ENCODE measurements around the gene FLT4.

FLT4 gene

DNA sequence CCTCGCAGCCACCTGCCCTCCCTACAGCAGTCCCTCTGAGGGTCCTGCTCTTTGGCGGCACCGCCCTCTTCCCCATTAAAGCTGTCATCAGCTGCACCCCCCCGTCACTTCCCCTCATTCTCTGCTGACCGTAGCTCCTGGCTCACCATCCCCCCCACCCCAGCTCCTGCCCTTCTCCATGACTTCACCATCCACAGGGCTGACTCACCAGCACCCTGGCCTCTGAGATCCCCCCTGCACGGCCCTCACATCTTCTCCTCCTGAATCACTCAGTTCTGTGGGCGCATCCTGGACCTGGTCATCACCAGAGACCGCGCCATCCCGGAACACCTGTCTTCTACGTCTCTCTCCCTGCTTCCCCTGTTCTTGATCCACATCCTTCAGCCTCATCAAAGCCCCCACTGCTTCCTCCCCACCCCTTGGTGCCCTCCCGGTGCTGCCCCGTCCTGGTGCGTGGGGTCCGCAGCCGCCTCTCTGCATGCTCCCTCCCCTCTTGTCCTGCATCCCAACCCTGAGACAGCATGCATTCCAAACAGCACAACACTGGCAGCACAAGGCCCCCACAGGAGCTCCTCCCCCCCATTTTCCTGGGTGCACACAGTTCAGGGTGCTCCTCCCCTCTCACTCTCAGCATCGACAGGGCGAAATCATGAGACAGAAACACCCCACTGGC is 12.9 kb downstream of the FLT4 start:
- H3K36me3 ChIP-seq (ENCODE audit: control insufficient read depth in 1 of 2, insufficient read depth in 2 of 2, low read length in 2 of 2), result no peaks in the 10 kb centered on the region
- no peak overlapping the region for H3K9ac ChIP-seq (ENCODE audit: low read depth in 1 of 2, low read length in 2 of 2)
- no peaks in the 10 kb centered on the region for H3K4me1 ChIP-seq (ENCODE audit: control insufficient read depth in 1 of 2, insufficient read depth in 2 of 2, low read length in 2 of 2)

DNA sequence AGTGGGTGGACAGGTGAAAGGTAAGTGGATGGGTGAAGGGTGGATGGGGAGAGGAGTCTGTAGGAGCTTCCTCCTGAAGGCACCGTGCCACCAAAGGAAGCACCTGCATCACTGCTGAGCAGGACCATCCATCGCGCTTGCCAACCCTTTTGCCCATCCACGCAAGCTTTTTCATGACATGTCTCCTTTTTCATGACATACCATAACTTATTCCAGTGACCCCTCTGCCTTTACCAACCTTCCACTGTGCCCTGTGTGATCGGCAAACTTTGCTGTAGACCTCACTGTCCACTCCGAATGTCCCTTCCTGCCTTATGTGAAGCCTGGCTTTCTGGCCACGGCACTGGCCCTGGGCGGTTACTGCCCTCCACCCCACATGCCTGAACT is 13.4 kb downstream of the FLT4 start:
- H3K9me3 ChIP-seq (ENCODE audit: control insufficient read depth in 1 of 2, low read length in 2 of 2), result no peaks in the 10 kb centered on the region
- H3K27me3 ChIP-seq (ENCODE audit: control insufficient read depth in 1 of 2, insufficient read depth in 2 of 2, low read length in 2 of 2), result peaks cover 0 to 3% of the 10 kb centered on the region in 2 donors
- H3K4me3 ChIP-seq (ENCODE audit: low read depth in 1 of 2, low read length in 2 of 2), result no peak overlapping the region
- no peak overlapping the region for H3K9ac ChIP-seq (ENCODE audit: low read depth in 1 of 2, low read length in 2 of 2)
- H3K27ac ChIP-seq (ENCODE audit: low read depth, low read length), result no peak overlapping the region
- no peaks in the 10 kb centered on the region for H3K36me3 ChIP-seq (ENCODE audit: control insufficient read depth in 1 of 2, insufficient read depth in 2 of 2, low read length in 2 of 2)
- H3K4me1 ChIP-seq (ENCODE audit: control insufficient read depth in 1 of 2, insufficient read depth in 2 of 2, low read length in 2 of 2), result no peaks in the 10 kb centered on the region

More for the DNA sequence above, 12.9 kb downstream of the FLT4 start:
- Histone ChIP-seq H3K9me3 (ENCODE audit: control insufficient read depth in 1 of 2, low read length in 2 of 2) (no peaks in the 10 kb centered on the region), H3K27me3 (ENCODE audit: control insufficient read depth in 1 of 2, insufficient read depth in 2 of 2, low read length in 2 of 2) (peaks cover 0 to 3% of the 10 kb centered on the region in 2 donors), H3K4me3 (ENCODE audit: low read depth in 1 of 2, low read length in 2 of 2) (no peak overlapping the region), H3K27ac (ENCODE audit: low read depth, low read length) (no peak overlapping the region)

DNA sequence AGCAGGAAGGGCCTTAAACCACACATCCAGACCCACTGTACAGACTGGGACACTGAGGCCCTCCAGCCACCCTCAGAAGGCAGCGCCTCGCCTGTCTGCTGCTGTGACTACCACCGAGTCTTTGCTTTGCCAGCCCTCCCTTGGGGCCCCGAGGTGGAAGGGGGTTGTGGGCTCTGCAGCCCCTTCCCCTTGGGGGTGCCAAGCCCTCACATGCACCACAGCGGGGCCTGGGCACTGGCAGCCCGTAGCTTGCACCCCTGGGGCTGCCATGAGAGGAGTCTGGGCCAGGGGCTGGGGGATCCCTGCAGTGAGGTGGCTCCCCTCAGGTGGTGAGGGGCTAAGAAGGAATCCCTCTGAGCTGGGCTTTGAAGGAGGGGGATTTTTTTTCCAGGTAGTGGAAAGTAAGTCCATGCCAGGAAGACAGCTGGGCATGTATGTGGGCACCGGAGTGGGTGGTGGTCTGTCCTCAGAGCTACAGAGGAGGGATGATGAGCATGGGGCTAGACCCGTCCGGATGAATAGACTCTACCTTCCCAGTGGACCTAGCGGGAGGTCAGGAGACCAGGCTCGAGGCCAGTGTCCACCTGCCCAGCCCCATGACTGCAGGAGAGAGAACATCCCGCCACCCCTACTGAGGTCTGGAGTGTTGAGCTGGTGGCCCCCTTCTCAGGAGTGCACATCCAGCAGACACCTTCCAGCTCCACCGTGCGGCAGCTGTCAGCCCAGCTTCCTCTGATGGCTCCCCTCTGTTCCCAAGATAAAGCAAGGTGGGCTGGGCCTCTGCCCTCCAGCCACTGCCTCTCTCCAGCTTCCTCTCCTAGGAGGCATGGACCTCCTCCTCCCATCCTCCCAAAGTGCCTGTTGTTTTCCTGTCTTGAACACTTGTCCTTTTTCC is 15.9 kb downstream of the FLT4 start:
- peaks cover 0 to 3% of the 10 kb centered on the region in 2 donors for H3K27me3 ChIP-seq (ENCODE audit: control insufficient read depth in 1 of 2, insufficient read depth in 2 of 2, low read length in 2 of 2)
- no peak overlapping the region for H3K27ac ChIP-seq (ENCODE audit: low read depth, low read length)
- H3K4me3 ChIP-seq (ENCODE audit: low read depth in 1 of 2, low read length in 2 of 2), result no peak overlapping the region
- H3K9ac ChIP-seq (ENCODE audit: low read depth in 1 of 2, low read length in 2 of 2), result no peak overlapping the region
- H3K4me1 ChIP-seq (ENCODE audit: control insufficient read depth in 1 of 2, insufficient read depth in 2 of 2, low read length in 2 of 2), result no peaks in the 10 kb centered on the region
- H3K9me3 ChIP-seq (ENCODE audit: control insufficient read depth in 1 of 2, low read length in 2 of 2), result no peaks in the 10 kb centered on the region
- no peaks in the 10 kb centered on the region for H3K36me3 ChIP-seq (ENCODE audit: control insufficient read depth in 1 of 2, insufficient read depth in 2 of 2, low read length in 2 of 2)

DNA sequence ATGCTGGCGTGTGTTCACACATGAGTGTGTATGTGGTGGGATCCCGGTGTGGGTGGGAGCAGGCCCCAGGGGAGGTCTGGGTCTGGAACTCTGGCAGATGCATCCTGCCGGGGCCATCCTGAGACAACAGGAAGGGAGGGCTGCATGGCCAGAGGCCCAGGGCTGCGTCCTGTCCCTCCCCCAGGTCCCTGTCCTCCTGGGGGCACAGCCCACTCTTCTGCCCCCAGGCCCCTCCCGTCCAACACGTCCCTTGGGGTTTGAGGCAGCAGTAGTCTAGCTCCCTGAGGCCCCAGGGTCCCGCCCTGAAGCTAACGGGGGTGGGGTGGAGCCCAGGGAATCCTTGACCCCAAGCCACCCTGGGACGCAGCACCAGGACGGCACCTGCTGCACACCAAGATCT is 16.6 kb downstream of the FLT4 start:
- no peaks in the 10 kb centered on the region for H3K4me1 ChIP-seq (ENCODE audit: control insufficient read depth in 1 of 2, insufficient read depth in 2 of 2, low read length in 2 of 2)
- no peaks in the 10 kb centered on the region for H3K9me3 ChIP-seq (ENCODE audit: control insufficient read depth in 1 of 2, low read length in 2 of 2)
- no peak overlapping the region for H3K4me3 ChIP-seq (ENCODE audit: low read depth in 1 of 2, low read length in 2 of 2)
- no peak overlapping the region for H3K27ac ChIP-seq (ENCODE audit: low read depth, low read length)
- no peak overlapping the region for H3K9ac ChIP-seq (ENCODE audit: low read depth in 1 of 2, low read length in 2 of 2)
- H3K36me3 ChIP-seq (ENCODE audit: control insufficient read depth in 1 of 2, insufficient read depth in 2 of 2, low read length in 2 of 2), result no peaks in the 10 kb centered on the region
- H3K27me3 ChIP-seq (ENCODE audit: control insufficient read depth in 1 of 2, insufficient read depth in 2 of 2, low read length in 2 of 2), result peaks cover 0 to 3% of the 10 kb centered on the region in 2 donors

DNA sequence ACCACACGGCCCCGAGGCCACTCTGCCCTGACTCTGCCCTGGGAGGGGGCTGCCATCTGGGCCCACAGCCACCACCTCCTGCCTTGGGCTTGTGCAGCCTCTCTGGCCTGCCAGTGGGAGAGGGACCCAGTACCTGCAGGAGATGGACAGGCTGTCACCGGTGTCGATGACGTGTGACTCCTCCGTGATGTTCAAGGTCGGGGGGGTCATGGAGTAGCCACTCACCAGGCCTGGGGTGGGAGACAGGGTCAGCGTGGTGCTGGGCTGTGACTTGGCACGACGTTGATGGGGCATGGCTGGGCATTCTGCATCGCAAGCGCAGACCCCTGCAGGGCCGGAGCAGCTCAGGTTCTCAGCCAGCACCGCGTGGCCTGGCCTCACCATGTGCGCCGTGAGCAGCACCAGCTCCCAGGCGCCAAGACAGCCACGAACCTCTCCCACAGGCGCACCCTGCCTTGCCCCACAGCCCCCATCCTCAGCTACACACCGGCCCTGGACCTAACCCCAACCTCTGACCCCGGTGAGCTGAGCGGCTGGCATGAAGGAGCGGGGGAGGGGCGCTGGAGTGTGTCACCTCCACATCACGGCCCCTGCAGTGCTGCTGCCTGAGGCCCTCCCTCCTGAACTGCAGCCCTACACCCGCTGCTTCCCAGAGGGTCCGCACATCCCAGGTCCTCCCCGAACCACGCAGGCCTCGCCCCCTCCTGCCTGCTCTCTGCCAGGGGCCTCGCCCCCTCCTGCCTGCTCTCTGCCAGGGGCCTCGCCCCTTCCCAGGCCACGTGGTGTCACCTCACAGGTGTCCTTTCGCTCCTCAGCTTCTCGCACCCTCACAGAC is 17.6 kb downstream of the FLT4 start:
- no peaks in the 10 kb centered on the region for H3K4me1 ChIP-seq (ENCODE audit: control insufficient read depth in 1 of 2, insufficient read depth in 2 of 2, low read length in 2 of 2)
- no peak overlapping the region for H3K9ac ChIP-seq (ENCODE audit: low read depth in 1 of 2, low read length in 2 of 2)
- peaks cover 0 to 3% of the 10 kb centered on the region in 2 donors for H3K27me3 ChIP-seq (ENCODE audit: control insufficient read depth in 1 of 2, insufficient read depth in 2 of 2, low read length in 2 of 2)
- H3K27ac ChIP-seq (ENCODE audit: low read depth, low read length), result no peak overlapping the region
- no peaks in the 10 kb centered on the region for H3K9me3 ChIP-seq (ENCODE audit: control insufficient read depth in 1 of 2, low read length in 2 of 2)
- H3K36me3 ChIP-seq (ENCODE audit: control insufficient read depth in 1 of 2, insufficient read depth in 2 of 2, low read length in 2 of 2), result no peaks in the 10 kb centered on the region
- H3K4me3 ChIP-seq (ENCODE audit: low read depth in 1 of 2, low read length in 2 of 2), result no peak overlapping the region

DNA sequence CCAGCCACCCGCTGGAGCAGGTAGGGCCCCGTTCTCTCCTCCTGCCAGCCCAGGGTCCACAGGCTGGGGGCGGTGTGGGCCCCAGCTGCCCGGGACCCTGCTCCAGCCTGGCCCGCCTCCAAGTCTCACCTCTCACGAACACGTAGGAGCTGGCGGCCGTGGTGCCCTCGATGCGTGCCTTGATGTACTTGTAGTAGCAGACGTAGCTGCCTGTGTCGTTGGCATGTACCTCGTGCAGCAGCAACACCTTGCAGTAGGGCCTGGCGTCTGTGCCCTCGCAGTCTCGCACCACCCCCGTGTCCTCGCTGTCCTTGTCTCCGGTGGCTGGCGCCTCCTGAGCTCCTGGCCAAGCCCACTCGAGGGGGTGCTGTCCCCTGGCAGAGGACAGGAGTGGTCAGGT is 19.0 kb downstream of the FLT4 start:
- Histone ChIP-seq H3K36me3 (ENCODE audit: control insufficient read depth in 1 of 2, insufficient read depth in 2 of 2, low read length in 2 of 2) (no peaks in the 10 kb centered on the region), H3K4me1 (ENCODE audit: control insufficient read depth in 1 of 2, insufficient read depth in 2 of 2, low read length in 2 of 2) (no peaks in the 10 kb centered on the region), H3K27ac (ENCODE audit: low read depth, low read length) (no peak overlapping the region), H3K9me3 (ENCODE audit: control insufficient read depth in 1 of 2, low read length in 2 of 2) (no peaks in the 10 kb centered on the region), H3K9ac (ENCODE audit: low read depth in 1 of 2, low read length in 2 of 2) (no peak overlapping the region), H3K4me3 (ENCODE audit: low read depth in 1 of 2, low read length in 2 of 2) (no peak overlapping the region), H3K27me3 (ENCODE audit: control insufficient read depth in 1 of 2, insufficient read depth in 2 of 2, low read length in 2 of 2) (peaks cover 0 to 3% of the 10 kb centered on the region in 2 donors)

DNA sequence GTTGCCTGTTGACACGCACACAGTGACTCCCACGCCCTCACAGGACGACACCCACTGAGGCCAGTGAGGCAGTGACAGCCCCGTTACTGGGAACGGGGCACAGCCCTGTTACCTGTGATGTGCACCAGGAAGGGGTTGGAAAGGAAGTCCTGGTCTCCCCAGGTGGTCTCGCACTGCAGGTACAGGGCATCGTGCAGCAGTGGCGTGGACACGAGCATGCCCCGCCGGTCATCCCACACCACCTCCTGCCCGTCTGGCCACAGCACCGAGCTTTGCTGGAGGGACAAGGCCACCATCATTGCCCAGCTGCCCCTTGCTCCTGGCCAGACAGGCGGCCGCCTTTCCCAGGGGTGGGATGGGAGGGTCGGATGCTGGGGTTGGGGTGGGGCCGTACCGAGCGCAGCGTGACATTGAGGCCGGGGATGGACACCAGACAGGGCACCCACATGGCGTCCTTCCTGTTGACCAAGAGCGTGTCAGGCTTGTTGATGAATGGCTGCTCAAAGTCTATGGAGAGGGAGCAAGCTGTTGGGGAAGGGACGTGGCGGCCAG is 19.5 kb downstream of the FLT4 start:
- Histone ChIP-seq H3K27me3 (ENCODE audit: control insufficient read depth in 1 of 2, insufficient read depth in 2 of 2, low read length in 2 of 2) (peaks cover 0 to 3% of the 10 kb centered on the region in 2 donors), H3K4me1 (ENCODE audit: control insufficient read depth in 1 of 2, insufficient read depth in 2 of 2, low read length in 2 of 2) (no peaks in the 10 kb centered on the region), H3K4me3 (ENCODE audit: low read depth in 1 of 2, low read length in 2 of 2) (no peak overlapping the region), H3K9ac (ENCODE audit: low read depth in 1 of 2, low read length in 2 of 2) (no peak overlapping the region), H3K9me3 (ENCODE audit: control insufficient read depth in 1 of 2, low read length in 2 of 2) (no peaks in the 10 kb centered on the region), H3K27ac (ENCODE audit: low read depth, low read length) (no peak overlapping the region), H3K36me3 (ENCODE audit: control insufficient read depth in 1 of 2, insufficient read depth in 2 of 2, low read length in 2 of 2) (no peaks in the 10 kb centered on the region)

DNA sequence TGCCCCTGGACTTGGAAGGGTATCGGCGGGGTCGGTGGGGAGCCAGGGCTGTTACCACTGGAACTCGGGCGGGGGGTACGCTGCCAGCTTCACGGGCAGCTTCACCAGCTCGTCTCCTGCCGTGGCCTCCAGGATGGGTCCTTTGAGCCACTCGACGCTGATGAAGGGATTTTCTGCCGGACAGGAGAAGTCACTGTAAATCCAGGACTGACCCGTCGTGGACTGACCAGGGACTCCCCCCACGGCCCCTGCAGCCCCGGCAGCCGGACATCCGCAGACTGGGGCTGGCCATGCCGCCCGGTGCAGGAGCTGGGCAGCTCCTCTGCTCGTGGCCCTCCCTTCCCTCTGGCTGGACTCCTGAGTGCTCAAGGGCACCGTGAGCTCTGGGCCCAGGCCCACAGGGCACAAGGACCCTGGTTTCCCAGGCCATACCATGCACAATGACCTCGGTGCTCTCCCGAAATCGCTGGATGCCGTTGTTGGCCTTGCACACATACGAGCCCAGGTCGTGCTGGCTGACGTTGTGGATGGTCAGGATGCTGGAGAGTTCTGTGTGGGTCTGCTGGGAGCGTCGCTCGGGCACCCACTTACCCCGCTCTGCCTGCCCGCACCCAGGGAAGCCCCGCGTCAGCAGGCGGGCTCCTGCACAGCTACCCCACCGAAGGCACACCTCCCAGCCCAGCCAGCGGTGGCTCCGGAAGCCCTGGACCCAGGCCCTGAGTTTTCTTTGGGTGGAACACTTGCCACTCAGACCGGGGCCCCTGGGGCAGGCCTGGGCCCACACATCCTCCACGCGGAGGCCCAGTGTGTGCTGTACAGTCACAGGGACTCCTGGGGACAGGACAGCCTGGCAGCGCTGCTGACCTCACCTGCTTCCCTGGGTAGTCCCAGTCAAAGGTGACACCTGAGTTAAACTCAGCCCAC is 20.3 kb downstream of the FLT4 start:
- H3K9me3 ChIP-seq (ENCODE audit: control insufficient read depth in 1 of 2, low read length in 2 of 2), result no peaks in the 10 kb centered on the region
- no peak overlapping the region for H3K9ac ChIP-seq (ENCODE audit: low read depth in 1 of 2, low read length in 2 of 2)
- no peak overlapping the region for H3K4me3 ChIP-seq (ENCODE audit: low read depth in 1 of 2, low read length in 2 of 2)
- no peaks in the 10 kb centered on the region for H3K36me3 ChIP-seq (ENCODE audit: control insufficient read depth in 1 of 2, insufficient read depth in 2 of 2, low read length in 2 of 2)
- no peak overlapping the region for H3K27ac ChIP-seq (ENCODE audit: low read depth, low read length)
- H3K27me3 ChIP-seq (ENCODE audit: control insufficient read depth in 1 of 2, insufficient read depth in 2 of 2, low read length in 2 of 2), result peaks cover 0 to 3% of the 10 kb centered on the region in 2 donors
- no peaks in the 10 kb centered on the region for H3K4me1 ChIP-seq (ENCODE audit: control insufficient read depth in 1 of 2, insufficient read depth in 2 of 2, low read length in 2 of 2)

DNA sequence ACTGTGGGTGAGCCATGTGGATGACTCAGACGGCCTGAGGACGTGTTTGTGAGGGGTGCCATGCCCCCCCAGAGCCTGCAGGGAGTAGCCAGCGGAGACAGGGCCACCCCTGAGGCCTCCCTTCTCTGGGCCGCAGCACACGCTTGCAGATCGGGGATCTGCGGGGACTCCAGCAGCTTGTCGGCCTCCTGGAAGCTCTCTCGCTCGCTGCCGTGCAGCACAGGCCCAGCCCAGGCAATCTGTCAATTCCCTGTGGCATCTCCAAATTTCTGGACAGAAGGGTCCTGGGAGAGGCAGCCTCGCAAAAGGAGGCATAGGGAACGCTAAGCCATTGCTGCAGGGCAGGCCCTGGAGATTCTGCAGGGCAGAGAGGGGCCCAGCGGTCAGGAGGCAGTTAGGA is 21.2 kb downstream of the FLT4 start:
- H3K27ac ChIP-seq (ENCODE audit: low read depth, low read length), result no peak overlapping the region
- no peaks in the 10 kb centered on the region for H3K36me3 ChIP-seq (ENCODE audit: control insufficient read depth in 1 of 2, insufficient read depth in 2 of 2, low read length in 2 of 2)
- H3K9me3 ChIP-seq (ENCODE audit: control insufficient read depth in 1 of 2, low read length in 2 of 2), result no peaks in the 10 kb centered on the region
- H3K9ac ChIP-seq (ENCODE audit: low read depth in 1 of 2, low read length in 2 of 2), result no peak overlapping the region
- no peaks in the 10 kb centered on the region for H3K4me1 ChIP-seq (ENCODE audit: control insufficient read depth in 1 of 2, insufficient read depth in 2 of 2, low read length in 2 of 2)
- no peak overlapping the region for H3K4me3 ChIP-seq (ENCODE audit: low read depth in 1 of 2, low read length in 2 of 2)
- H3K27me3 ChIP-seq (ENCODE audit: control insufficient read depth in 1 of 2, insufficient read depth in 2 of 2, low read length in 2 of 2), result peaks cover 0 to 3% of the 10 kb centered on the region in 2 donors
